ENCODE data around the gene KSR1.

DNA sequence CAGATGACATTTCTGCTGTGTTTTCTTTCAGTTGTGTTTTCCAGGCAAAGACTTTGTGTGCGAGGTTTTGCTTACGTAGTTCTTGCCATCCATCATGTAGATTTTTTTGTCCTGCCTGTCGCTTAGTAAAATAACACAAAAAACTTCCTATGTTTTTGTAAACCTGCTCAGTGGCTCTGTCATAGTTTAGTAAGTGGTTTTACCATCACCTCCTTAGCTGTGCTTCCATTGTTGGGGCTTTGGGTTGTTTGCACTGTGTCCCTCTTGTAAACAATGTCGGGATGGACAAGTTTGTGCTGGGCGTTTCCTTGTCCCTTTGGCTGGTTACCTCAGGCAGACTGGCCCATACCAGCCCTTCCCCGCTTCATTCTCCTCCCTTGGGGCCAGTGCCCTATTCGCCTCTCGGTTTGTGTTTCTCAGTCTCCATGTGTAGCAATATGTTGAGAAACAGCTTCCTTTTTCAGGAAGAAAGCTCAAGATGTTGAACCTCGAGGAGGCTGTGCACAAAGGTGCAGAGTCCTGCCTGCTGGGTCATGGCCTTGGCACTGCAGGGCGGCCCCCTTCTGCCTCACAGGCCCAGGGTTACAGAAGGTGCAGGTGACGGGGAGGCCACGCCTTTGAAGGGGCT lies 74.6 kb downstream of the KSR1 start:
- TF ChIP-seq GLIS3 (CRISPR knock-in tag; IDR thresholded peaks at IDR 0.05) = no peak
- TF ChIP-seq, protein P1, sequence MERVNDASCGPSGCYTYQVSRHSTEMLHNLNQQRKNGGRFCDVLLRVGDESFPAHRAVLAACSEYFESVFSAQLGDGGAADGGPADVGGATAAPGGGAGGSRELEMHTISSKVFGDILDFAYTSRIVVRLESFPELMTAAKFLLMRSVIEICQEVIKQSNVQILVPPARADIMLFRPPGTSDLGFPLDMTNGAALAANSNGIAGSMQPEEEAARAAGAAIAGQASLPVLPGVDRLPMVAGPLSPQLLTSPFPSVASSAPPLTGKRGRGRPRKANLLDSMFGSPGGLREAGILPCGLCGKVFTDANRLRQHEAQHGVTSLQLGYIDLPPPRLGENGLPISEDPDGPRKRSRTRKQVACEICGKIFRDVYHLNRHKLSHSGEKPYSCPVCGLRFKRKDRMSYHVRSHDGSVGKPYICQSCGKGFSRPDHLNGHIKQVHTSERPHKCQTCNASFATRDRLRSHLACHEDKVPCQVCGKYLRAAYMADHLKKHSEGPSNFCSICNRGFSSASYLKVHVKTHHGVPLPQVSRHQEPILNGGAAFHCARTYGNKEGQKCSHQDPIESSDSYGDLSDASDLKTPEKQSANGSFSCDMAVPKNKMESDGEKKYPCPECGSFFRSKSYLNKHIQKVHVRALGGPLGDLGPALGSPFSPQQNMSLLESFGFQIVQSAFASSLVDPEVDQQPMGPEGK (CRISPR knock-in tag; IDR thresholded peaks at IDR 0.05; ENCODE audit: borderline replicate concordance) = no peak
- TF ChIP-seq TOX (CRISPR knock-in tag; IDR thresholded peaks at IDR 0.05; ENCODE audit: borderline replicate concordance) = no peak
- no peak for TF ChIP-seq ARNTL (CRISPR knock-in tag; IDR thresholded peaks at IDR 0.05; ENCODE audit: borderline replicate concordance, low read depth)
- TF ChIP-seq POU6F1 (CRISPR knock-in tag; IDR thresholded peaks at IDR 0.05; ENCODE audit: borderline replicate concordance, low read depth) = no peak
- no peak for TF ChIP-seq CREB5 (CRISPR knock-in tag; IDR thresholded peaks at IDR 0.05; ENCODE audit: low read depth)
- no peak for TF ChIP-seq PPARA (CRISPR knock-in tag; IDR thresholded peaks at IDR 0.05; ENCODE audit: borderline replicate concordance)
- no peak for TF ChIP-seq ZFP3 (CRISPR knock-in tag; IDR thresholded peaks at IDR 0.05)
- no peak for TF ChIP-seq SNAI2 (CRISPR knock-in tag; IDR thresholded peaks at IDR 0.05)
- no peak for TF ChIP-seq OSR1 (CRISPR knock-in tag; IDR thresholded peaks at IDR 0.05)
- no peak for TF ChIP-seq ZNF8 (CRISPR knock-in tag; IDR thresholded peaks at IDR 0.05)
- TF ChIP-seq RARB (CRISPR knock-in tag; IDR thresholded peaks at IDR 0.05) = no peak
- no peak for TF ChIP-seq BACH2 (CRISPR knock-in tag; IDR thresholded peaks at IDR 0.05; ENCODE audit: borderline replicate concordance)
- TF ChIP-seq ZFP30 (CRISPR knock-in tag; IDR thresholded peaks at IDR 0.05) = no peak

All from SK-N-SH treated with all-trans-retinoic acid at 6 μM for 48 hours (cell line).